Parathyroid adenoma (tissue), 2 donors: ENCODE data around the gene DET1.

Source experiments
- H2AFZ ChIP-seq: fragments of 300-600 bp; sonication (generic); one replicate; pipeline ENCODE4 v1.7.0; 2017; ENCODE audit warnings: antibody characterized with exemption, mild to moderate bottlenecking
- H3K27ac ChIP-seq: fragments of 300-600 bp; sonication (generic); one replicate; pipeline ENCODE4 v1.7.0; 2017
- H3K27me3 ChIP-seq: fragments of 300-600 bp; sonication (generic); one replicate; pipeline ENCODE4 v1.7.0; 2017; ENCODE audit warnings: low read length; ENCODE audit not compliant: control insufficient read depth, insufficient read depth
- H3K36me3 ChIP-seq: fragments of 300-600 bp; sonication (generic); one replicate; pipeline ENCODE4 v1.7.0; 2017; ENCODE audit warnings: low read length; ENCODE audit not compliant: control insufficient read depth, insufficient read depth
- H3K4me1 ChIP-seq: fragments of 300-600 bp; sonication (generic); one replicate; pipeline ENCODE4 v1.7.0; 2017; ENCODE audit warnings: control low read depth
- H3K4me2 ChIP-seq: fragments of 300-600 bp; sonication (generic); one replicate; pipeline ENCODE4 v1.7.0; 2017; ENCODE audit warnings: low read length
- H3K4me3 ChIP-seq: fragments of 300-600 bp; sonication (generic); one replicate; pipeline ENCODE4 v1.7.0; 2017; ENCODE audit warnings: low read depth, low read length
- H3K79me2 ChIP-seq: fragments of 300-600 bp; sonication (generic); one replicate; pipeline ENCODE4 v1.7.0; 2017; ENCODE audit warnings: control low read depth
- H3K9ac ChIP-seq: fragments of 300-600 bp; sonication (generic); one replicate; pipeline ENCODE4 v1.7.0; 2017; ENCODE audit warnings: mild to moderate bottlenecking
- H3K9me3 ChIP-seq: fragments of 300-600 bp; sonication (generic); one replicate; pipeline ENCODE4 v1.7.0; 2017; ENCODE audit warnings: low read length; ENCODE audit not compliant: control insufficient read depth
- TF ChIP-seq, protein P1 (sequence below): fragments of 300-600 bp; sonication (generic); IDR thresholded peaks from one replicate; pipeline ENCODE4 v1.7.0; 2017; ENCODE audit warnings: antibody characterized with exemption, mild to moderate bottlenecking
- donor health status: primary hyperparathyroidism.

The DET1 gene

GRCh38 chr15:88489321-88489720 is 57.2 kb downstream of the DET1 start:
- H3K4me3 ChIP-seq: no peak overlapping the region
- H3K9ac ChIP-seq: no peak overlapping the region
- no peak overlapping the region for H3K4me2 ChIP-seq
- no peaks in the 10 kb centered on the region for H3K9me3 ChIP-seq
- H3K27ac ChIP-seq: no peak overlapping the region
- H3K79me2 ChIP-seq: no peaks in the 10 kb centered on the region
- no peaks in the 10 kb centered on the region for H3K36me3 ChIP-seq
- H3K4me1 ChIP-seq: no peaks in the 10 kb centered on the region
- H2AFZ ChIP-seq: no peak overlapping the region
- TF ChIP-seq, protein P1, sequence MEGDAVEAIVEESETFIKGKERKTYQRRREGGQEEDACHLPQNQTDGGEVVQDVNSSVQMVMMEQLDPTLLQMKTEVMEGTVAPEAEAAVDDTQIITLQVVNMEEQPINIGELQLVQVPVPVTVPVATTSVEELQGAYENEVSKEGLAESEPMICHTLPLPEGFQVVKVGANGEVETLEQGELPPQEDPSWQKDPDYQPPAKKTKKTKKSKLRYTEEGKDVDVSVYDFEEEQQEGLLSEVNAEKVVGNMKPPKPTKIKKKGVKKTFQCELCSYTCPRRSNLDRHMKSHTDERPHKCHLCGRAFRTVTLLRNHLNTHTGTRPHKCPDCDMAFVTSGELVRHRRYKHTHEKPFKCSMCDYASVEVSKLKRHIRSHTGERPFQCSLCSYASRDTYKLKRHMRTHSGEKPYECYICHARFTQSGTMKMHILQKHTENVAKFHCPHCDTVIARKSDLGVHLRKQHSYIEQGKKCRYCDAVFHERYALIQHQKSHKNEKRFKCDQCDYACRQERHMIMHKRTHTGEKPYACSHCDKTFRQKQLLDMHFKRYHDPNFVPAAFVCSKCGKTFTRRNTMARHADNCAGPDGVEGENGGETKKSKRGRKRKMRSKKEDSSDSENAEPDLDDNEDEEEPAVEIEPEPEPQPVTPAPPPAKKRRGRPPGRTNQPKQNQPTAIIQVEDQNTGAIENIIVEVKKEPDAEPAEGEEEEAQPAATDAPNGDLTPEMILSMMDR: no peak
- no peaks in the 10 kb centered on the region for H3K27me3 ChIP-seq

- Histone ChIP-seq H3K9me3 (no peaks in the 10 kb centered on the region), H3K36me3 (no peaks in the 10 kb centered on the region), H3K4me2 (no peak overlapping the region), H3K4me3 (no peak overlapping the region), H2AFZ (no peak overlapping the region), H3K79me2 (no peaks in the 10 kb centered on the region), H3K27ac (no peak overlapping the region), H3K27me3 (no peaks in the 10 kb centered on the region), H3K4me1 (no peaks in the 10 kb centered on the region), H3K9ac (no peak overlapping the region)
- TF ChIP-seq, protein P1: no peak
Measured at GRCh38 chr15:88487796-88488523, 58.5 kb downstream of the DET1 start.

DNA sequence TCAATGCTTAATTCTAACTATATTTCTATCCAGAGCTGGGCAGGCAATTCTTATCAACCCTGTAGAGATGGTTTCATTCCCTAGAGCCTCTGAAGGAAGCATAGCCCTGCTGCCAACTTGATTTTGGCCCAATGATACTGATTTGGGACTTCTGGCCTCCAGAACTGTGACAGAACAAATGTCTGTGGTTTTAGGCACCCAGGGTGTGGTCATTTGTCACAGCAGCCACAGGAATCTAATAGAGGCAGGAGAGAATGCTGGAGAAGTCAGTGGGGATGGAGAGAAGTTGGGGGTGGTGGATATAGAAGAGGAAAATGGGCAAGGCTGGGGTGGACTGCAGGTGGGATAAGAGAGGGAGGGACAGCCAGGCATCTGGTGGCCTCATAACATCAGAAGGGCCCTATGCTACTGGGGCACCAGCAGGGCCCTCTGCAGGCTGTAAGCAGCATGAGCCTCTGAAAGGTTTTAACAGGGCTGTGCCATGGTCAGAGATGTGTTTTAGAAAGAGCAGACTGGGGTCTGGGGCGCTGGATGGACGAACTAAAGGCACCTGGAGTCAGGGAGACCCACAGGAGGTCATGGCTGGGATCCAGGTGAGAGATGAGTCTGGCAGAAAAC is 59.2 kb downstream of the DET1 start:
- no peak overlapping the region for H3K9ac ChIP-seq
- no peak overlapping the region for H3K4me2 ChIP-seq
- TF ChIP-seq, protein P1: no peak
- H3K4me1 ChIP-seq: no peaks in the 10 kb centered on the region
- no peaks in the 10 kb centered on the region for H3K27me3 ChIP-seq
- H2AFZ ChIP-seq: no peak overlapping the region
- H3K36me3 ChIP-seq: no peaks in the 10 kb centered on the region
- H3K79me2 ChIP-seq: no peaks in the 10 kb centered on the region
- H3K9me3 ChIP-seq: no peaks in the 10 kb centered on the region
- H3K27ac ChIP-seq: no peak overlapping the region
- no peak overlapping the region for H3K4me3 ChIP-seq

GRCh38 chr15:88484682-88485331 is 61.7 kb downstream of the DET1 start:
- Histone ChIP-seq H3K79me2 (no peaks in the 10 kb centered on the region), H3K9ac (no peak overlapping the region), H3K4me1 (no peaks in the 10 kb centered on the region), H3K36me3 (no peaks in the 10 kb centered on the region), H3K9me3 (no peaks in the 10 kb centered on the region), H3K27ac (no peak overlapping the region), H3K4me2 (no peak overlapping the region), H2AFZ (no peak overlapping the region), H3K4me3 (no peak overlapping the region), H3K27me3 (no peaks in the 10 kb centered on the region)
- TF ChIP-seq, protein P1: no peak
